ENCODE data around the gene SYP. TPM values are rescaled to one million over a fixed set of nuclear protein-coding genes. Genes with fewer than 3 reads are reported as not detected.

Gene SYP
- total and polyA plus RNA-seq, 9 of the 15 experiments (the other 6 are each of a cell fraction or from before 2014, with no cell fraction given) = 0.48 to 5.1 (median 2.6) TPM

DNA sequence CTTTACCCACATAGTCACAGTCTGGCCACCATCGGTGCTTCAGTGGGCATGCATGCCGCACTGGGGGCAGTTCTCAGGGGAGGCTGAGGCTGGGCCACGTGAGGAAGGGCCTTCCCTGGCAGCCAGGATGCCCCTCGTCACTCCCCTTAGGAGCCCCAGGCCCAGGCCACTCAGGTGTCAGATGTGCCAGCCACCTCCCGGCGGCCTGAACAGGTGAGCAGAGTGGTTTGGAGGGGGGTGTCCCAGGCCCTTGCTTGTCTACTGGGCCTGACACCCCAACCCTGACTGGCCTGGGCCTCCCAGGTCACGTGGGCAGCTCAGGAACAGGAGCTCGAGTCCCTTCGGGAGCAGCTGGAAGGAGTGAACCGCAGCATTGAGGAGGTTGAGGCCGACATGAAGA lies 47.4 kb upstream of the SYP start:
- H3K27ac ChIP-seq (ENCODE audit: extremely low read depth, low read depth, low read length) = no peak overlapping the region
- POLR2A ChIA-PET = no interaction called here
- peaks cover 25 to 50% of the 10 kb centered on the region in 2 experiments; a peak in 4 of 5 replicates for H3K4me1 ChIP-seq (replicated peaks in 1 of 2; ENCODE audit: control insufficient read depth in 2 of 2, insufficient read depth in 2 of 2, low read length in 2 of 2)
- FAIRE-seq = no peak
- H3K79me2 ChIP-seq (ENCODE audit: control insufficient read depth, insufficient read depth, low read length) = no peaks in the 10 kb centered on the region; the same call in 2 of the 3 replicates
- H4K20me1 ChIP-seq (replicated peaks; ENCODE audit: control insufficient read depth, insufficient read depth, low read length) = no peaks in the 10 kb centered on the region
- no peak overlapping the region for H3K4me2 ChIP-seq (ENCODE audit: insufficient read depth, low read length)
- no peak for DNase-seq (ENCODE audit: extremely low read depth in 1 of 4, low spot score in 3 of 4)
- no peak overlapping the region for H3K4me3 ChIP-seq
- H3K27me3 ChIP-seq (ENCODE audit: control insufficient read depth in 2 of 2, insufficient read depth in 2 of 2, low read length in 2 of 2) = no peaks in the 10 kb centered on the region
- BruUV-seq (replicated peaks) = no TSS peak
- WGBS (ENCODE audit: insufficient coverage, low coverage, missing lambda C conversion rate) = 94% methylated on average over 3 of the region's 11 CpGs
- in situ Hi-C loops (cut with MboI) = no loop called here
- peaks cover 52% of the 10 kb centered on the region; the same call in 2 of the 3 replicates for H3K36me3 ChIP-seq (ENCODE audit: control insufficient read depth, insufficient read depth, low read length)
- no peaks in the 10 kb centered on the region for H3K9me3 ChIP-seq (replicated peaks; ENCODE audit: control insufficient read depth, insufficient read depth, low read depth, low read length)
- no peak for ATAC-seq
- CTCF ChIA-PET (ENCODE audit: low intra/inter-chr PET ratio) = no interaction called here
- H3K9me1 ChIP-seq (ENCODE audit: control insufficient read depth, insufficient read depth, low read length) = no peaks in the 10 kb centered on the region
- intact Hi-C loops (cut with micrococcal nuclease) = no loop called here
- no peak overlapping the region for H2AFZ ChIP-seq (ENCODE audit: low read depth, low read length)
- H3K9ac ChIP-seq (ENCODE audit: insufficient read depth in 1 of 2, low read depth in 2 of 2, low read length in 2 of 2) = no peak overlapping the region
- TF ChIP-seq TCF7L2 (IDR thresholded peaks at IDR 0.05; ENCODE audit: low read depth, low read length) = no peak
- no peak for TF ChIP-seq MCM3 (IDR thresholded peaks at IDR 0.05)
- no peak for TF ChIP-seq SAFB (IDR thresholded peaks at IDR 0.05; ENCODE audit: borderline replicate concordance, low read depth, low read length)
- no peak for TF ChIP-seq ZNF197 (CRISPR knock-in tag; IDR thresholded peaks at IDR 0.05; ENCODE audit: low read depth)
- no peak for TF ChIP-seq ZKSCAN3 (CRISPR knock-in tag; IDR thresholded peaks at IDR 0.05)
- no peak for TF ChIP-seq SREBF1 (IDR thresholded peaks at IDR 0.05; ENCODE audit: borderline replicate concordance, low read depth, low read length)
- TF ChIP-seq, protein P1, sequence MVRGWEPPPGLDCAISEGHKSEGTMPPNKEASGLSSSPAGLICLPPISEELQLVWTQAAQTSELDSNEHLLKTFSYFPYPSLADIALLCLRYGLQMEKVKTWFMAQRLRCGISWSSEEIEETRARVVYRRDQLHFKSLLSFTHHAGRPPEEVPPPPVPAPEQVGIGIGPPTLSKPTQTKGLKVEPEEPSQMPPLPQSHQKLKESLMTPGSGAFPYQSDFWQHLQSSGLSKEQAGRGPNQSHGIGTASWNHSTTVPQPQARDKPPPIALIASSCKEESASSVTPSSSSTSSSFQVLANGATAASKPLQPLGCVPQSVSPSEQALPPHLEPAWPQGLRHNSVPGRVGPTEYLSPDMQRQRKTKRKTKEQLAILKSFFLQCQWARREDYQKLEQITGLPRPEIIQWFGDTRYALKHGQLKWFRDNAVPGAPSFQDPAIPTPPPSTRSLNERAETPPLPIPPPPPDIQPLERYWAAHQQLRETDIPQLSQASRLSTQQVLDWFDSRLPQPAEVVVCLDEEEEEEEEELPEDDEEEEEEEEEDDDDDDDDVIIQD (CRISPR knock-in tag; IDR thresholded peaks at IDR 0.05) = no peak
- no peak for TF ChIP-seq ATF2 (CRISPR knock-in tag; IDR thresholded peaks at IDR 0.05)
- TF ChIP-seq, protein P2, sequence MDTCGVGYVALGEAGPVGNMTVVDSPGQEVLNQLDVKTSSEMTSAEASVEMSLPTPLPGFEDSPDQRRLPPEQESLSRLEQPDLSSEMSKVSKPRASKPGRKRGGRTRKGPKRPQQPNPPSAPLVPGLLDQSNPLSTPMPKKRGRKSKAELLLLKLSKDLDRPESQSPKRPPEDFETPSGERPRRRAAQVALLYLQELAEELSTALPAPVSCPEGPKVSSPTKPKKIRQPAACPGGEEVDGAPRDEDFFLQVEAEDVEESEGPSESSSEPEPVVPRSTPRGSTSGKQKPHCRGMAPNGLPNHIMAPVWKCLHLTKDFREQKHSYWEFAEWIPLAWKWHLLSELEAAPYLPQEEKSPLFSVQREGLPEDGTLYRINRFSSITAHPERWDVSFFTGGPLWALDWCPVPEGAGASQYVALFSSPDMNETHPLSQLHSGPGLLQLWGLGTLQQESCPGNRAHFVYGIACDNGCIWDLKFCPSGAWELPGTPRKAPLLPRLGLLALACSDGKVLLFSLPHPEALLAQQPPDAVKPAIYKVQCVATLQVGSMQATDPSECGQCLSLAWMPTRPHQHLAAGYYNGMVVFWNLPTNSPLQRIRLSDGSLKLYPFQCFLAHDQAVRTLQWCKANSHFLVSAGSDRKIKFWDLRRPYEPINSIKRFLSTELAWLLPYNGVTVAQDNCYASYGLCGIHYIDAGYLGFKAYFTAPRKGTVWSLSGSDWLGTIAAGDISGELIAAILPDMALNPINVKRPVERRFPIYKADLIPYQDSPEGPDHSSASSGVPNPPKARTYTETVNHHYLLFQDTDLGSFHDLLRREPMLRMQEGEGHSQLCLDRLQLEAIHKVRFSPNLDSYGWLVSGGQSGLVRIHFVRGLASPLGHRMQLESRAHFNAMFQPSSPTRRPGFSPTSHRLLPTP (IDR thresholded peaks at IDR 0.05; ENCODE audit: borderline replicate concordance, extremely low read depth, insufficient read length) = no peak
- no peak for TF ChIP-seq ZNF395 (CRISPR knock-in tag; IDR thresholded peaks at IDR 0.05)
- no peak for TF ChIP-seq GABPB1 (CRISPR knock-in tag; IDR thresholded peaks at IDR 0.05)
- no peak for TF ChIP-seq TBP (optimal IDR thresholded peaks at IDR 0.05; ENCODE audit: low read depth, low read length)
- no peak for TF ChIP-seq RBM34 (IDR thresholded peaks at IDR 0.05; ENCODE audit: borderline replicate concordance, insufficient read depth, low read length)
